DOHH2 (cell line): ENCODE results near the gene RUNX2.

Source experiments
- H3F3A ChIP-seq: fragments of 200-600 bp; sonication (generic), shearing (Covaris generic); 2 replicates; pipeline ENCODE4 v1.6.0; 2016; ENCODE audit warnings: antibody characterized with exemption, mild to moderate bottlenecking; ENCODE audit not compliant: control insufficient read depth, insufficient read depth
- H3K27ac ChIP-seq: fragments of 200-600 bp; sonication (generic); 2 replicates; pipeline ENCODE4 v1.5.1; 2014; ENCODE audit warnings: low read depth, mild to moderate bottlenecking, low read length, moderate library complexity
- H3K27me3 ChIP-seq: fragments of 200-600 bp; sonication (generic); 2 replicates; pipeline ENCODE4 v1.6.1; 2014; ENCODE audit warnings: mild to moderate bottlenecking, low read length, mixed read lengths; ENCODE audit not compliant: control insufficient read depth
- H3K36me3 ChIP-seq: fragments of 200-600 bp; sonication (generic); 2 replicates; pipeline ENCODE4 v1.6.1; 2014; ENCODE audit warnings: mild to moderate bottlenecking, low read length, moderate library complexity, mixed read lengths; ENCODE audit not compliant: control insufficient read depth
- H3K4me1 ChIP-seq: fragments of 200-600 bp; sonication (generic); 2 replicates; pipeline ENCODE4 v1.6.1; 2014; ENCODE audit warnings: mild to moderate bottlenecking, low read length, mixed read lengths; ENCODE audit not compliant: control insufficient read depth
- H3K4me2 ChIP-seq: fragments of 200-600 bp; sonication (generic); 2 replicates; pipeline ENCODE4 v1.6.0; 2014; ENCODE audit warnings: mild to moderate bottlenecking, low read length, moderate library complexity
- H3K4me3 ChIP-seq: fragments of 200-600 bp; sonication (generic); 2 replicates; pipeline ENCODE4 v1.5.1; 2014; ENCODE audit warnings: mild to moderate bottlenecking, low read length, mixed read lengths
- H3K79me2 ChIP-seq: fragments of 200-600 bp; sonication (generic); 2 replicates; pipeline ENCODE4 v1.6.1; 2014; ENCODE audit warnings: mild to moderate bottlenecking, low read length, mixed read lengths; ENCODE audit not compliant: control insufficient read depth
- H3K9me2 ChIP-seq: fragments of 200-600 bp; sonication (generic); replicated peaks from 2 replicates; pipeline ENCODE4 v1.6.1; 2014; ENCODE audit warnings: mild to moderate bottlenecking, low read length, mixed read lengths; ENCODE audit not compliant: control insufficient read depth
- H3K9me3 ChIP-seq: fragments of 200-600 bp; sonication (generic); 2 replicates; pipeline ENCODE4 v1.6.1; 2014; ENCODE audit warnings: antibody characterized with exemption, low read length, mixed read lengths; ENCODE audit not compliant: control insufficient read depth, insufficient read depth
- H4K20me1 ChIP-seq: fragments of 200-600 bp; sonication (generic); 2 replicates; pipeline ENCODE4 v1.6.0; 2014; ENCODE audit warnings: low read depth, mild to moderate bottlenecking, antibody characterized with exemption, low read length, moderate library complexity; ENCODE audit not compliant: control insufficient read depth, insufficient read depth
- CTCF ChIP-seq: fragments of 200-600 bp; sonication (generic); IDR thresholded peaks from one replicate; pipeline ENCODE4 v1.5.1; 2014; ENCODE audit warnings: antibody characterized with exemption, mild to moderate bottlenecking, low read depth, low read length; ENCODE audit not compliant: poor library complexity, severe bottlenecking
- EZH2phosphoT487 ChIP-seq: fragments of 200-600 bp; sonication (generic); IDR thresholded peaks from 2 replicates; pipeline ENCODE4 v1.6.1; 2017; ENCODE audit warnings: borderline replicate concordance, mild to moderate bottlenecking, antibody characterized with exemption, low read length, moderate library complexity, mixed read lengths

RUNX2 gene

GRCh38 chr6:45448417-45449389, 120.6 kb downstream of the RUNX2 start:
- Histone ChIP-seq H3K27ac (no peak overlapping the region), H3K79me2 (no peaks in the 10 kb centered on the region), H4K20me1 (no peaks in the 10 kb centered on the region), H3K36me3 (no peaks in the 10 kb centered on the region), H3K9me3 (no peaks in the 10 kb centered on the region), H3K9me2 (no peaks in the 10 kb centered on the region), H3K4me3 (no peak overlapping the region), H3K4me2 (no peak overlapping the region), H3F3A (no peaks in the 10 kb centered on the region), H3K27me3 (peaks cover 41% of the 10 kb centered on the region), H3K4me1 (no peaks in the 10 kb centered on the region)
- TF ChIP-seq EZH2phosphoT487 (no peak), CTCF (no peak)

- Histone ChIP-seq H3K79me2 (no peaks in the 10 kb centered on the region), H3F3A (no peaks in the 10 kb centered on the region), H3K36me3 (no peaks in the 10 kb centered on the region)
Observed at GRCh38 chr6:45450132-45450531, 122.0 kb downstream of the RUNX2 start.

GRCh38 chr6:45450831-45451230, 122.7 kb downstream of the RUNX2 start:
- Histone ChIP-seq H3K4me1 (no peaks in the 10 kb centered on the region), H3K4me2 (no peak overlapping the region), H4K20me1 (no peaks in the 10 kb centered on the region), H3K79me2 (no peaks in the 10 kb centered on the region), H3K27me3 (peaks cover 49% of the 10 kb centered on the region), H3K4me3 (no peak overlapping the region), H3K27ac (no peak overlapping the region), H3K36me3 (no peaks in the 10 kb centered on the region), H3F3A (no peaks in the 10 kb centered on the region), H3K9me3 (no peaks in the 10 kb centered on the region), H3K9me2 (no peaks in the 10 kb centered on the region)
- TF ChIP-seq CTCF (no peak), EZH2phosphoT487 (no peak)

More at GRCh38 chr6:45450132-45450531, 122.0 kb downstream of the RUNX2 start:
- H3K27ac ChIP-seq, result no peak overlapping the region
- H4K20me1 ChIP-seq, result no peaks in the 10 kb centered on the region
- H3K27me3 ChIP-seq, result peaks cover 47% of the 10 kb centered on the region
- H3K9me3 ChIP-seq, result no peaks in the 10 kb centered on the region
- H3K4me1 ChIP-seq, result no peaks in the 10 kb centered on the region
- TF ChIP-seq CTCF (no peak), EZH2phosphoT487 (no peak)
- H3K9me2 ChIP-seq, result no peaks in the 10 kb centered on the region
- no peak overlapping the region for H3K4me3 ChIP-seq
- H3K4me2 ChIP-seq, result no peak overlapping the region
